ENCODE data around the gene CASTOR1.

CASTOR1 gene

DNA sequence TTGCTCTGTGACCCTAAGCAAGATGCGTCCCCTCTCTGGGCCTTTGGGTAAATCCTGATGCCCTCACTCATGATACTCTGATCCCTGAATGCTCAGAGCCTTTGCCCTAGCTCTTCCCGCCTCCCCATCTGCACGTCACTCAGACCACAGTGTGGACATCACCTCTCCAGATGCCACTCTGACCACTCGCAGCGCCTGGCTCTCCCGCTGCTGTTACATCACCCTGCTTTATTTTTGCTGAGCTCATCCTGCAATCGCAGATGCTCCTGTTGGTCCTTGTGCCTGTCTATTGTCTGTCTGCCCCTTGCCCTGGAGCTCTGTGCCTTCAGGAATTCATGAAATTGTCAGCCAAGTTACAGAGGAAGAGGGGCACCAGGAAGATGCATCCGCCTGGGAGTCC is 28.2 kb downstream of the CASTOR1 start:
- TF ChIP-seq JUND (IDR thresholded peaks at IDR 0.05; ENCODE audit: low read depth) = no peak
- no peak for DNase-seq (ENCODE audit: low read depth in 1 of 2, low spot score in 1 of 2)
- in situ Hi-C loops (cut with HindIII; ENCODE audit: low pct_unique_long_range_greater_than_20kb, low sequenced_read_pairs) = no loop called here

GRCh38 chr22:30260682-30261081 is 28.6 kb downstream of the CASTOR1 start:
- no peak for TF ChIP-seq JUND (IDR thresholded peaks at IDR 0.05; ENCODE audit: low read depth)
- DNase-seq (ENCODE audit: low read depth in 1 of 2, low spot score in 1 of 2) = peak in 1 of 2 experiments; percentile 65
- in situ Hi-C loops (cut with HindIII; ENCODE audit: low pct_unique_long_range_greater_than_20kb, low sequenced_read_pairs) = no loop called here

DNA sequence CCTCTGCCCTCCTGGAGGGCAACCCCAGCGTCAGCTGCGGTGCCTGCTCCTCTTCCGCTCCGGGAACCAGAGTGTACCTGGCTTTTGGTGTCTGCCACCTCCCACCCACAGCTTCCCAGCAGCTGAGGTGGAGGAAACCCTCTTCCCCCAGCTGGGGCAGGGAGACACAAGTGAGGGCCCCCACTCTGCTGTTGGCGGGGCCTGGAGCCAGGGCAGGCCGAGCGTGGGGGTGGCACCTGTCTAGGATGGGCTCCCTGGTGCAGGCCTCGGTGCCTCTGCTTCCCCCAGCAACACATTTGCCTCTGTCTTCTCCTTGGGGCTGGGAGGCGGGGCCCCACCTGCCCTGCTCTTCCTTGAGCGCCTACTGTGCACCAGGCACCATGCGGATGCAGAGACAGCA is 29.0 kb downstream of the CASTOR1 start:
- no peak for DNase-seq (ENCODE audit: low read depth in 1 of 2, low spot score in 1 of 2)
- no peak for TF ChIP-seq JUND (IDR thresholded peaks at IDR 0.05; ENCODE audit: low read depth)
- in situ Hi-C loops (cut with HindIII; ENCODE audit: low pct_unique_long_range_greater_than_20kb, low sequenced_read_pairs) = no loop called here

DNA sequence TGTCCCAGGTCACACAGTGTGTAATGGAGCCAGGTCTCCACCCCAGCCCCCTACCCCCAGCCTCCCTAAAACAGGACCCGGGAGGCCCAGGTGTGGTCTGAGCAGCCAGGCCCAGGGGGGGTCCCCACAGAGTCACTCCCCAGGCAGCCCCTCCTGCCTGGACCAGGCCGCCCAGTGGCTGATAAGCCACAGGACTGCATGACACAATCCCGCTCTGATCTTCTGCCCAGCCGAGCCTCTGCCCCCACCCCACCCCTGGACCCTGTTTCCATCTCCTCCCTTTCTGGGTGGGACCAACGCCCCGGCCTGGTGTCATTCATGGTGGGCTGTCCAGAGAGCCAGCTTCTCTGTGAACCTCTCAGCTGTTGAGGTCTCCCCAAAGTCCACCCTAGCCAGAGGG is 35.0 kb downstream of the CASTOR1 start:
- no peak for TF ChIP-seq JUND (IDR thresholded peaks at IDR 0.05; ENCODE audit: low read depth)
- in situ Hi-C loops (cut with HindIII; ENCODE audit: low pct_unique_long_range_greater_than_20kb, low sequenced_read_pairs) = no loop called here
- no peak for DNase-seq (ENCODE audit: low read depth in 1 of 2, low spot score in 1 of 2)

GRCh38 chr22:30253205-30253852 is 36.0 kb downstream of the CASTOR1 start:
- in situ Hi-C loops (cut with HindIII; ENCODE audit: low pct_unique_long_range_greater_than_20kb, low sequenced_read_pairs) = no loop called here
- DNase-seq (ENCODE audit: low read depth in 1 of 2, low spot score in 1 of 2) = no peak
- TF ChIP-seq JUND (IDR thresholded peaks at IDR 0.05; ENCODE audit: low read depth) = no peak

DNA sequence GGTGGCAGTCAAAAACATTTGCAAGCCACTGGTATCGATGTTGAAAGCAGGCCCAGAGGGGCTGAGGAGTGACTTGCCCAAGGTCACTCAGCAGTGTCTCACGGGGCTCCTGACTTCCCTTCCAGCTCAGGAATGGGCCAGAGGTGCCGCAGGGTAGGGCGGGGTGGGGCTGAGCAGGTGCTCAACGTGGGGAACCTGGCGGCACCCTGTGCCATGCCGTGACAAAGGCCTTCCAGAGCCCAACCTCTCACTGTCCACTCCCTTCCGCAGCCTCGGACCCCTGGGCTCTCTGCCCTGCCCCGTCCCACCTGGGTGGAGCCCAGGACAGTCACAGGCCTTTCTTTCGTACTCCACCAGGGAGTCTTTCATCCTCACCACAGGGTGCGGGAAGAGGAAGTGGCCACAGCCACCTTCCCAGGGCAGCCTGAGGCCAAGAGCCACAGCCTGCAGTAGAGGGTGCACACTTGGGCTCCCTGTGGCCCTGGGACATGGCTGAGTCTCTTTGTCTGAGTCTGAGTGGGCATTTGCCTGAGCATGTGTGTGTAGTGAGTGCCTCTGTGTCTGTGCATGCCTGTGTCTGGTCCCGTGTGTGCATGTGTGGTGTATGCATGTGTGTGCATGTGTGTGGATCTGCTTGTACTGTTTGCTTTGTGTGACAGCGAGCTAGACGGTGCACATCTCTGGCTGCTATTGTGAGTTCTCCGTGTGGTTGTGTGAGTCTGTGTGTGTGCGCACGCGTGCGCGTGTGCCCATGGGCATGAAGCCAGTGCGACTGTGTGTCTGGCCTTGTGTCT is 36.7 kb downstream of the CASTOR1 start:
- in situ Hi-C loops (cut with HindIII; ENCODE audit: low pct_unique_long_range_greater_than_20kb, low sequenced_read_pairs) = no loop called here
- DNase-seq (ENCODE audit: low read depth in 1 of 2, low spot score in 1 of 2) = peak in 1 of 2 experiments; percentile 20
- TF ChIP-seq JUND (IDR thresholded peaks at IDR 0.05; ENCODE audit: low read depth) = no peak

DNA sequence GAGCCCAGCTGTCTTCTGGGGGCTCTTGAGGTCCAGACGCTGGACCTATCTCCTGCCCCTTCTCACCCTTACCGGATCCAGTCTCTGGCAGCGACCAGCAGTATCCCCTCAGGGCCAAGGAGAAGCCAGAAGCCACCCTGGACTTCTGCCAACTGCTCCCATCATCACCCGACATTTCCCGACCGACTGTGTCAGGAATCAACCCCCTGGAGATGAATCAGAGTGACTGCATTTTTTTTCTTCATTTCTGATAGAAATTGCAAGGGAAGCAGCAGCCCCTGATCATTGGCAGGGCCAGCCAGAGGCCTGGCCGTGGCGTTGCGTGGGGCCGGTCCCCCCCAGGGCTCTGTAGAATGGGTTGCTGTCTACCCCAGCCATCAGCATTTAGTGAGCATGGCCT is 37.6 kb downstream of the CASTOR1 start:
- TF ChIP-seq JUND (IDR thresholded peaks at IDR 0.05; ENCODE audit: low read depth) = no peak
- in situ Hi-C loops (cut with HindIII; ENCODE audit: low pct_unique_long_range_greater_than_20kb, low sequenced_read_pairs) = no loop called here
- DNase-seq (ENCODE audit: low read depth in 1 of 2, low spot score in 1 of 2) = no peak

DNA sequence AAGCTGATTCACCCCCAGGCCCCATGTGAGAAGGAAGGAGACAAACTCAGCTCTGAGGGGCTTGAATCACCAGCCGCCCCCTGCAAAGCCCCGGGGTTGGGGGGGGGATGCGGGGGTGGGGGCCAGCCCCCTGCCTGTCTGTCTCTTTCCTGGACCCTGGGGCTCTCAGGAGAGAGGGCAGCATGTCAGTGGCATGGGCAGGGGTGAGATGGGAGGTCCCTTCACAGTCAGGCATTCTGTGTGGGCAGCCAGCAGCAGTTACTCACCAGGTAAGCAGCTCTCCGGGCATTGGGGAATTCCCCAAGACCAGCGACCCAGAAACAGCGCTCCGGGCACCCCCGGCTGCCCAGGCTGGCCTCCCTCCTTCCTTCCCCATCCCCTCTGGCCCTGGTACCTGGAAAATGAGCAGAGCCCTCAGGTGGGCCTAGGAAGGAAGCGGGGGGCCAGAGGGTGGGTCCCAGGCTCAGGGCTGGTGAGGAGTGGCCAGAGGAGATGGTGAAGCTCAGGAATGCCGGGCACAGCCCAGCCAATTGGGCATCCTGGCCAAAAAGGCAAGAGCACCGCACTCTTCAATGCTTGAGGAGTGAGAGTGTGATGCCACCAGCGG is 38.5 kb downstream of the CASTOR1 start:
- TF ChIP-seq JUND (IDR thresholded peaks at IDR 0.05; ENCODE audit: low read depth) = no peak
- DNase-seq (ENCODE audit: low read depth in 1 of 2, low spot score in 1 of 2) = peak in 1 of 2 experiments; percentile 31
- in situ Hi-C loops (cut with HindIII; ENCODE audit: low pct_unique_long_range_greater_than_20kb, low sequenced_read_pairs) = no loop called here

- in situ Hi-C loops (cut with HindIII; ENCODE audit: low pct_unique_long_range_greater_than_20kb, low sequenced_read_pairs) = no loop called here
- TF ChIP-seq JUND (IDR thresholded peaks at IDR 0.05; ENCODE audit: low read depth) = no peak
- DNase-seq (ENCODE audit: low read depth in 1 of 2, low spot score in 1 of 2) = no peak
These were observed 39.2 kb downstream of the CASTOR1 start for GRCh38 chr22:30250039-30250565.

DNA sequence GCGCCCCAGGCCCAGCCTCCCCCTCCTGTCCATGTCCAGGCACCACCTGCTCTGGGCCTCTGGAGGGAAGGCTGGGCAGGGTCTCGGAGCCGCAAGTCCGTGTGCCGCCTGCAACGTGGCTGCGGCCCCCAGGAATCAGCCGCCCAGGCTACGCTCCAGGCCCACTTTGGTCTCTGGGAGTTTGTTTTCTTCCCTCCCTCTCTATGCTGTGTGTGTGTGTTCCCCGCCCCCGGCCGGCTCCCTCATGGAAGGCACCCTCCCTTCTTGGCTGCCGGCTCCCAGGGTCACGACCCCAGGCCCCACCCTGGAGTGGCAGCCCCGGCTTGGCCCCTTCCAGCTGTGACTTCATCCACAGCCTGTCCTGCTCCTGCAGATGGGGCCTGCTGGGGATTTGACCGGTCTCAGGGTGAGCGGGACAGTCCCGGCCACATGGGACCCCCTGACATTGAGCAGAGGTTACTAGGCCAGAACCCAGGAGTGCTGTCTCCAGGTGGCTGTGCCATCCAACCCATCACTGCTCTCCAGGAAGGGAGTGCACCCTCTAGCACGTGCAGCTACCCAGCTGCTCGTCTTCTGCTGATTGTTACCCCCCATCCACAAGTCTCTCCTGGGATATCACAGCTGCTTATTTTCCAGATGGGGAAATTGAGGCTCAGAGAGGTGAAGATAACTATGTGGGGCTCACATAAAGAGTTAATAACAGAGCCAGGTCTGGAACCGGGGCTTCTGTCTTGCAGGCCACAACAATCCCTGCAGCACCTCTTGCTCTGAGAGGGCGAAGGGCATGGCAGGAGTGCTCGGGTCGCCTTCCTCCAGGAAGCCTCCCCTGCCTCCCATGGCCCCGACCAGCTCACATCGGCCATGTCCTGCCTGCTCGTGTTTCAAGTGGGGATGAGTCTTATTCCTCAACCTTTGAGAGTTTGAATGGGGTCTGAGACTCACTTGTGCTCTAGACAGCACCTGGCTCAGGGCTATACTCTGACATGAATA is 40.0 kb downstream of the CASTOR1 start:
- no peak for DNase-seq (ENCODE audit: low read depth in 1 of 2, low spot score in 1 of 2)
- no peak for TF ChIP-seq JUND (IDR thresholded peaks at IDR 0.05; ENCODE audit: low read depth)
- in situ Hi-C loops (cut with HindIII; ENCODE audit: low pct_unique_long_range_greater_than_20kb, low sequenced_read_pairs) = no loop called here

DNA sequence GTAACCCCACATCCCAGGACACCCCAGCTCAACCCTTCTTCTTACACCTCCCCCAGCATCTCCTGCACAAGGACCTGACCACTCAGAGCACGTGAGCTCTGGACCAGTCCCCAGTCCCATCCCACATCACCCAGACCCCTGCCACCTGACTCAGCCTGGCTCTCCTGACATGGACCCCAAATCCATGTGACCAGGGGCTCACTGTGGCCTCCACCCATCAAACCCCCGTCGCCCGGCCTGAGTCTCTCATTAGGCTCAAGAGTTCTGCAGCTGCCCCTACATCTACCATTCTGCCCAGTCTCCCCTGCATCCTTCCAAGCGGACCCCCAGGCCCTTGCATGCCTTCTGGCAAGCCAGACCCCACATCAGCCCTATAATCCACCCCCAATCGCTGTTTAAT is 40.8 kb downstream of the CASTOR1 start:
- DNase-seq (ENCODE audit: low read depth in 1 of 2, low spot score in 1 of 2) = no peak
- TF ChIP-seq JUND (IDR thresholded peaks at IDR 0.05; ENCODE audit: low read depth) = no peak
- in situ Hi-C loops (cut with HindIII; ENCODE audit: low pct_unique_long_range_greater_than_20kb, low sequenced_read_pairs) = no loop called here

- no peak for TF ChIP-seq JUND (IDR thresholded peaks at IDR 0.05; ENCODE audit: low read depth)
- in situ Hi-C loops (cut with HindIII; ENCODE audit: low pct_unique_long_range_greater_than_20kb, low sequenced_read_pairs) = no loop called here
- no peak for DNase-seq (ENCODE audit: low read depth in 1 of 2, low spot score in 1 of 2)
These were observed 41.3 kb downstream of the CASTOR1 start for GRCh38 chr22:30247974-30248373.
